Adrenal gland (tissue), 19 donors: Measurements from ENCODE around the gene RALGAPB. TPM values are rescaled to one million over a fixed set of nuclear protein-coding genes. Genes with fewer than 3 reads are reported as not detected.
A peak's percentile ranks its signal among the peaks of the same experiment; 100 is the strongest.

ENCODE experiments used
- DNase-seq, 7 donors: peaks; one replicate each; pipeline ENCODE4 v3.0.0-alpha.2; 2019 to 2020
- H3K27ac ChIP-seq, 5 donors: fragments of 200-600 bp; sonication (generic) in 4 of 5; 1 replicate in 3 of 5; 2 replicates in 2 of 5; pipeline versions ENCODE4 v1.5.1 to v1.8.0; 2016 to 2020; ENCODE audit warnings: mild to moderate bottlenecking in 1 of 5
- H3K27me3 ChIP-seq: fragments of 200-600 bp; 2 replicates; pipeline ENCODE4 v1.8.0; 2021
- H3K36me3 ChIP-seq, 2 donors: fragments of 200-600 bp; replicated peaks in 1 of 2; 1 replicate in 1 of 2; 2 replicates in 1 of 2; pipeline versions ENCODE4 v1.5.1 to v1.8.0; 2018 to 2022
- H3K4me1 ChIP-seq, 2 donors: fragments of 200-600 bp; replicated peaks in 1 of 2; 1 replicate in 1 of 2; 2 replicates in 1 of 2; pipeline versions ENCODE4 v1.5.1 to v1.8.0; 2018 to 2021
- H3K4me3 ChIP-seq, 4 donors: fragments of 200-600 bp; sonication (generic) in 3 of 4; one replicate each; pipeline ENCODE4 v1.5.1; 2016 to 2018
- H3K9me3 ChIP-seq, 3 donors: fragments of 200-600 bp; sonication (generic) in 1 of 3; replicated peaks in 1 of 3; 1 replicate in 2 of 3; 2 replicates in 1 of 3; pipeline versions ENCODE4 v1.5.1 to v1.8.0; 2016 to 2021
- CTCF ChIP-seq, 6 experiments: fragments of 450-650 bp in 4 of 6; fragments of 200-600 bp in 2 of 6; sonication (generic) in 1 of 6; IDR thresholded peaks; 1 replicate in 5 of 6; 2 replicates in 1 of 6; pipeline versions ENCODE4 v1.5.1 to v1.8.0; 2016 to 2021; ENCODE audit warnings: antibody characterized with exemption in 6 of 6, mild to moderate bottlenecking in 2 of 6, moderate library complexity in 1 of 6
- POLR2A ChIP-seq, 2 donors: fragments of 450-650 bp; IDR thresholded peaks; one replicate each; pipeline ENCODE4 v1.6.1; 2017; ENCODE audit warnings: antibody characterized with exemption in 2 of 2, mild to moderate bottlenecking in 2 of 2, moderate library complexity in 1 of 2
- WGBS, 4 donors: extraction: QIAGEN DNeasy Blood & Tissue Kit in 2 of 4; methylation state at CpG; one replicate each; pipeline versions ENCODE4 v1.1.5 to v1.1.7; 2013 to 2017; 5-methylcytosine and 5-hydroxymethylcytosine counted together
- intact Hi-C, 2 donors: fragments of 100-400 bp; cut with DNase I; formaldehyde crosslinking; loops; one replicate each; pipeline versions ENCODE4 v1.14.1 to v1.15.0; 2022 to 2023
- long read RNA-seq, 10 donors: library from polyadenylated mRNA in 3 of 10; unstranded in 2 of 10; stranded (forward) in 1 of 10; transcript quantifications; one replicate each; pipeline ENCODE4 v2.0.0 and lab custom pipeline, GENCODE V29; 2021 to 2026
- polyA plus RNA-seq, 3 donors: library from polyadenylated mRNA; stranded (reverse); fragments of 200-250 nt in 2 of 3; fragments of 350-450 nt in 1 of 3; fragmentation: Illumina TruSeq in 1 of 3; extraction: RNeasy Lipid Tissue Mini Kit (QIAGEN cat#74804) in 1 of 3; gene quantifications; one replicate each; pipeline ENCODE4 v1.2.3, GENCODE V29; 2013 to 2014
- total RNA-seq, 9 donors: library from RNA; depleted of rRNA in 4 of 9; stranded (reverse); fragments of >200 nt in 4 of 9; fragments of 120-200 nt in 1 of 9; fragmentation: NEBNext Ultra II Directional in 1 of 9; extraction: Animal tissue kit (Norgen Biotek cat#: 25700) in 1 of 9; gene quantifications; one replicate each; pipeline versions ENCODE4 v1.1.0 to v1.2.4, GENCODE V29; 2013 to 2023
- donor health status: healthy with polysubstance abuse.
- donor health status: Bipolar disorder and iron deficiency.
- donor health status: DM: yes; HTN: yes; CAD: no.
- donor health status: DM: no; HTN: no; CAD: no.
- donor health status: DM: no; HTN: no; CAD: no.
- donor health status: DM: yes; HTN: yes; CAD: no.

Gene RALGAPB
- total RNA-seq (10 to 100 TPM; 23.9 to 44.7 (median 33.4) TPM), polyA plus RNA-seq (10 to 100 TPM; 11.7 to 34.7 (median 15.6) TPM)
- long read RNA-seq, donor 1, full-length matches to known transcripts, result 1 of 12 reads
- long read RNA-seq, donor 1, partial matches to known transcripts, result 11 of 12 reads
- long read RNA-seq, donor 1, other reads (novel, unspliced or antisense), result 0 of 12 reads
- long read RNA-seq, donor 2, result 0 reads
- long read RNA-seq, donor 3, result 0 reads
- long read RNA-seq, donor 4, partial matches to known transcripts, result 0 of 2 reads
- long read RNA-seq, donor 4, other reads (novel, unspliced or antisense), result 2 of 2 reads
- long read RNA-seq, donor 5, full-length matches to known transcripts, result 6 of 20 reads
- long read RNA-seq, donor 5, partial matches to known transcripts, result 5 of 20 reads
- long read RNA-seq, donor 5, other reads (novel, unspliced or antisense), result 9 of 20 reads
- long read RNA-seq, donor 6, partial matches to known transcripts, result 1 of 5 reads
- long read RNA-seq, donor 6, other reads (novel, unspliced or antisense), result 4 of 5 reads
- long read RNA-seq, donor 7, result 0 reads
- long read RNA-seq, donor 8, result 0 reads
- long read RNA-seq, donor 9, full-length matches to known transcripts, result 2 of 2 reads
- long read RNA-seq, donor 9, partial matches to known transcripts, result 0 of 2 reads
- long read RNA-seq, donor 9, other reads (novel, unspliced or antisense), result 0 of 2 reads
- long read RNA-seq, donor 10, result 0 reads

- Histone ChIP-seq H3K27ac (peak within 1 kb of the TSS; percentile 76 to 97 (median 91)), H3K9me3 (no peaks in the 10 kb centered on the region), H3K27me3 (no peaks in the 10 kb centered on the region), H3K36me3 (no peaks in the 10 kb centered on the region), H3K4me3 (peak within 1 kb of the TSS; percentile 9 to 91 (median 78)), H3K4me1 (peaks cover 5 to 25% of the 10 kb centered on the region in 2 donors)
- 0 to 2% (median 1%) methylated on average over 10 to 81 of the region's 81 CpGs for WGBS, 4 donors
- peak; percentile 99 to 100 (median 99) for DNase-seq
- intact Hi-C loops, result no loop called here
- TF ChIP-seq CTCF (IDR thresholded peaks at IDR 0.05) (peak in 4 of 6 experiments; percentile 24 to 50 (median 34)), POLR2A (IDR thresholded peaks at IDR 0.05) (peak; percentile 37 to 91)
These were observed at the start of gene RALGAPB for GRCh38 chr20:38472513-38473366. Gene RALGAPB, plus strand, starts transcription at chr20:38472843. Its CDS starts 15,590 bp downstream, at chr20:38488433.

- no peak for DNase-seq
- H3K27ac ChIP-seq, result no peak overlapping the region
- no peak overlapping the region for H3K4me3 ChIP-seq
- H3K36me3 ChIP-seq, result peaks cover 0 to 98% of the 10 kb centered on the region in 2 donors
- H3K9me3 ChIP-seq, result no peaks in the 10 kb centered on the region
- peaks cover 0 to 17% of the 10 kb centered on the region in 2 donors for H3K4me1 ChIP-seq
- TF ChIP-seq POLR2A (IDR thresholded peaks at IDR 0.05) (no peak), CTCF (IDR thresholded peaks at IDR 0.05) (no peak)
- no peaks in the 10 kb centered on the region for H3K27me3 ChIP-seq
- 77 to 88% (median 83%) methylated on average over 4 of the region's 4 CpGs for WGBS, 4 donors
- intact Hi-C loops, result no loop called here
These were observed 49.1 kb upstream of the RALGAPB start for GRCh38 chr20:38423541-38423940.

- DNase-seq, result no peak
- intact Hi-C loops, result no loop called here
- TF ChIP-seq CTCF (IDR thresholded peaks at IDR 0.05) (no peak), POLR2A (IDR thresholded peaks at IDR 0.05) (no peak)
- no peaks in the 10 kb centered on the region for H3K27me3 ChIP-seq
- H3K4me1 ChIP-seq, result peaks cover 0 to 17% of the 10 kb centered on the region in 2 donors
- peaks cover 0 to 99% of the 10 kb centered on the region in 2 donors for H3K36me3 ChIP-seq
- no peaks in the 10 kb centered on the region for H3K9me3 ChIP-seq
- no peak overlapping the region for H3K4me3 ChIP-seq
- H3K27ac ChIP-seq, result no peak overlapping the region
- 90 to 100% (median 93%) methylated on average over 1 of the region's 1 CpG for WGBS, 4 donors
These were observed 48.2 kb upstream of the RALGAPB start for GRCh38 chr20:38424401-38424800.
